ENCODE measurements around the gene MIF4GD. TPM values are rescaled to one million over a fixed set of nuclear protein-coding genes. Genes with fewer than 3 reads are reported as not detected.
"Not testable (repeated sequence)": the region's sequence is repeated elsewhere in the genome, so short reads cannot be mapped to it uniquely, and the experiment has no call there.

Gene MIF4GD
- total RNA-seq, 1 donor, result 19.9 TPM

GRCh38 chr17:75255954-75256698 lies 14.9 kb downstream of the MIF4GD start:
- not testable (repeated sequence) for H3K27me3 ChIP-seq (ENCODE audit: insufficient read depth, low read length); H3K4me3 ChIP-seq (ENCODE audit: low read length); H3K9me3 ChIP-seq (ENCODE audit: low read depth, low read length)
- peaks cover 46% of the 10 kb centered on the region for H3K4me1 ChIP-seq (ENCODE audit: insufficient read depth, low read length)

DNA sequence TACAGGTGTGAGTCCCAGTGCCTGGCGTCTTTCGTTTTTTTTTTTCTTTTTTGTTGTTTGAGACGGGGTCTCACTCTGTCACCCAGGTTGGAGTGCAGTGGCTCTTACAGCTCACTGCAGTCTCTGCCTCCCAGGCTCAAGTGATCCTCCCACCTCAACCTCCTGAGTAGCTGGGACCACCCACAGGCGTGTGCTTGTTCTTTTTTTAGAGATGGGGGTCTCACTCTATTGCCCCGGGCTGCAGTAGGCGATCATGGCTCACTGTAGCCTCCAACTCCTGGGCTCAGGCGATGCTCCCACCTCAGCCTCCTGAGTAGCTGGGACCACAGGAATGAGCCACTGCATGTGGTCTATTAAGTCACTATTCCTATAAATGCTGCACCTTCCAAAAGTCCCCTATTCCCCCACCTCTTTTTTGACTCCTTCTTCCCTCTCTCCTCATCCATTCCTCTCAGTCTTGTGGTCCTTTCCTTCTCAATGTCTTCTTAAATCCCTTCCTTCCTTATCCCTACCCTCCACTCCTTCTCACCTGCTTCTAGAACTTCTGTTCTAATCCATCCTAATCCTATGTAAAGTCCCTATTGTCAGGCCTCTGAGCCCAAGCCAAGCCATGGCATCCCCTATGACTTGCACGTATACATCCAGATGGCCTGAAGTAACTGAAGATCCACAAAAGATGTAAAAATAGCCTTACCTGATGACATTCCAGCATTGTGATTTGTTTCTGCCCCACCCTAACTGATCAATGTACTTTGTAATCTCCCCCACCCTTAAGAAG lies 18.8 kb downstream of the MIF4GD start:
- no peak overlapping the region for H3K4me3 ChIP-seq (ENCODE audit: low read length)
- no peaks in the 10 kb centered on the region for H3K27me3 ChIP-seq (ENCODE audit: insufficient read depth, low read length)
- peaks cover 37% of the 10 kb centered on the region for H3K4me1 ChIP-seq (ENCODE audit: insufficient read depth, low read length)

DNA sequence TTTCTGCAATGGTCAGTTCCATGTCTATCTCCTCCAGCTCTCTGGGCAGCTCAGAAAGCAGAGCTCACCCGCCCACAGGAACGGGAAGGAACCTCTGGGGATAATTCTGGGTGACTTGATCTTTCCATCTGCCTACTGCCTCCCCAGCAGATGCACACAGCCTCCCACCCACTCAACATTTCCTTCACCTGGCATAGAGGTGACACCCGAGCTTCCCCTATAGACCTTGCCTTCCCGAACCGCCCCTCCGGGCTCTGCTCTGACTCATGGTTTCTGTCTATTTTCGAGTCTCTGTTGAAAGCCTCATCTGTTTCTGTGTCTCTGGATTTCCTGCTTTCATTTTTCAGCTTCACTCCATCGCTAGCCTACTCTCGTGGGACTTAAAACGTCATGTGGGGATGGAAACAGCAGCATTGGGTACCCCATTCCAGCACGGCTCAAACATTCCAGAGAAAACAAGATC lies 21.0 kb downstream of the MIF4GD start:
- no peak overlapping the region for H3K4me3 ChIP-seq (ENCODE audit: low read length)
- H3K27me3 ChIP-seq (ENCODE audit: insufficient read depth, low read length), result no peaks in the 10 kb centered on the region
- H3K9me3 ChIP-seq (ENCODE audit: low read depth, low read length), result no peaks in the 10 kb centered on the region
- peaks cover 41% of the 10 kb centered on the region for H3K4me1 ChIP-seq (ENCODE audit: insufficient read depth, low read length)

More for the DNA sequence above, 18.8 kb downstream of the MIF4GD start:
- no peaks in the 10 kb centered on the region for H3K9me3 ChIP-seq (ENCODE audit: low read depth, low read length)

GRCh38 chr17:75249564-75249963 lies 21.5 kb downstream of the MIF4GD start:
- no peaks in the 10 kb centered on the region for H3K9me3 ChIP-seq (ENCODE audit: low read depth, low read length)
- peaks cover 46% of the 10 kb centered on the region for H3K4me1 ChIP-seq (ENCODE audit: insufficient read depth, low read length)
- no peak overlapping the region for H3K4me3 ChIP-seq (ENCODE audit: low read length)
- H3K27me3 ChIP-seq (ENCODE audit: insufficient read depth, low read length), result no peaks in the 10 kb centered on the region

DNA sequence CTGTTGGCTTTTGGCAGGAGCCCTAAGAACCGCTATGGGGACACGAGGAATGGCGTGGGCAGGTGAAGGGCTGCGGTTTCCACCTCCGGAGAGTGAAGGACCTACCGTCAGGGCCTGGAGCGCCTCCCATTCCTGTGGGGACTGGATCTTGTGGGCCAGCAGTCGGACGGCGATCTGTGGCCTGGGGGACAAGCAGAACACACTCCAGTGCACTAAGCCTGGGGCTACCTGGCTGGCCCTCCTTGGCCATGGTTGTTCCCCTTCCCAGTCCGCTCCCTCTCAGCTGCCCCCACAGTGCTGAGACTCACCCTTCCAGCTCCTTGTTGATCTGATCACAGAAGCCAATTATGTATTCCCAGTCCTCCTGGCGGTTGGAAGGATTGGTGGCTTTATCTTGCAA lies 24.6 kb downstream of the MIF4GD start:
- Histone ChIP-seq H3K9me3 (ENCODE audit: low read depth, low read length) (no peaks in the 10 kb centered on the region), H3K27me3 (ENCODE audit: insufficient read depth, low read length) (no peaks in the 10 kb centered on the region), H3K4me1 (ENCODE audit: insufficient read depth, low read length) (peaks cover 49% of the 10 kb centered on the region), H3K4me3 (ENCODE audit: low read length) (no peak overlapping the region)

GRCh38 chr17:75245011-75245410 lies 26.0 kb downstream of the MIF4GD start:
- H3K4me3 ChIP-seq (ENCODE audit: low read length), result no peak overlapping the region
- H3K9me3 ChIP-seq (ENCODE audit: low read depth, low read length), result no peaks in the 10 kb centered on the region
- H3K4me1 ChIP-seq (ENCODE audit: insufficient read depth, low read length), result peaks cover 35% of the 10 kb centered on the region
- no peaks in the 10 kb centered on the region for H3K27me3 ChIP-seq (ENCODE audit: insufficient read depth, low read length)

GRCh38 chr17:75244133-75244866 lies 26.7 kb downstream of the MIF4GD start:
- no peaks in the 10 kb centered on the region for H3K27me3 ChIP-seq (ENCODE audit: insufficient read depth, low read length)
- H3K4me3 ChIP-seq (ENCODE audit: low read length), result no peak overlapping the region
- H3K9me3 ChIP-seq (ENCODE audit: low read depth, low read length), result no peaks in the 10 kb centered on the region
- H3K4me1 ChIP-seq (ENCODE audit: insufficient read depth, low read length), result peaks cover 28% of the 10 kb centered on the region

- Histone ChIP-seq H3K4me1 (ENCODE audit: insufficient read depth, low read length) (peaks cover 27% of the 10 kb centered on the region), H3K9me3 (ENCODE audit: low read depth, low read length) (no peaks in the 10 kb centered on the region), H3K4me3 (ENCODE audit: low read length) (no peak overlapping the region), H3K27me3 (ENCODE audit: insufficient read depth, low read length) (no peaks in the 10 kb centered on the region)
Measured at GRCh38 chr17:75242461-75243042, 28.5 kb downstream of the MIF4GD start.

GRCh38 chr17:75241996-75242460 lies 29.0 kb downstream of the MIF4GD start:
- Histone ChIP-seq H3K27me3 (ENCODE audit: insufficient read depth, low read length) (no peaks in the 10 kb centered on the region), H3K4me1 (ENCODE audit: insufficient read depth, low read length) (peaks cover 27% of the 10 kb centered on the region), H3K4me3 (ENCODE audit: low read length) (no peak overlapping the region), H3K9me3 (ENCODE audit: low read depth, low read length) (no peaks in the 10 kb centered on the region)

DNA sequence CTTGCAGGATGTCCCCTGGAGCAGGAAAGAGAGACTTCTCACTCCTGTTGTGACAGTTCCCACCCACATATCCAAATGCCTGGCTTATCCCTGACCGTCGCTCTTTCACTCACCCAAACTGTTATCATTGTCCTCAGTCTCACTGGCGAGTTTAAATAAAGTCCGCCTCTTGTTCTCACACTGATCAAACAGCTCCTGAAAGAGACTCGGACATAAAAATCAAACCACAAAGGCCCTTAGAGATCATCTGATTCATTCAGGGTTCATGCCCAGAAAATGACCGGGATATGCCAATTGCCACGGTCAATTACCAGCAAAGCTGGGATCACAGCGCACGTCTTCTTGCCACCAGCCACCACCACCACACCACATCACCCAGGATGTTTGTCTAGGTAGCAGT lies 29.5 kb downstream of the MIF4GD start:
- Histone ChIP-seq H3K9me3 (ENCODE audit: low read depth, low read length) (no peaks in the 10 kb centered on the region), H3K27me3 (ENCODE audit: insufficient read depth, low read length) (no peaks in the 10 kb centered on the region), H3K4me3 (ENCODE audit: low read length) (no peak overlapping the region), H3K4me1 (ENCODE audit: insufficient read depth, low read length) (peaks cover 27% of the 10 kb centered on the region)

GRCh38 chr17:75241143-75241430 lies 29.9 kb downstream of the MIF4GD start:
- no peak overlapping the region for H3K4me3 ChIP-seq (ENCODE audit: low read length)
- no peaks in the 10 kb centered on the region for H3K27me3 ChIP-seq (ENCODE audit: insufficient read depth, low read length)
- peaks cover 27% of the 10 kb centered on the region for H3K4me1 ChIP-seq (ENCODE audit: insufficient read depth, low read length)
- no peaks in the 10 kb centered on the region for H3K9me3 ChIP-seq (ENCODE audit: low read depth, low read length)

- peaks cover 25% of the 10 kb centered on the region for H3K4me1 ChIP-seq (ENCODE audit: insufficient read depth, low read length)
- H3K9me3 ChIP-seq (ENCODE audit: low read depth, low read length), result no peaks in the 10 kb centered on the region
- H3K4me3 ChIP-seq (ENCODE audit: low read length), result no peak overlapping the region
- H3K27me3 ChIP-seq (ENCODE audit: insufficient read depth, low read length), result no peaks in the 10 kb centered on the region
Measured at GRCh38 chr17:75240394-75241142, 30.5 kb downstream of the MIF4GD start.

DNA sequence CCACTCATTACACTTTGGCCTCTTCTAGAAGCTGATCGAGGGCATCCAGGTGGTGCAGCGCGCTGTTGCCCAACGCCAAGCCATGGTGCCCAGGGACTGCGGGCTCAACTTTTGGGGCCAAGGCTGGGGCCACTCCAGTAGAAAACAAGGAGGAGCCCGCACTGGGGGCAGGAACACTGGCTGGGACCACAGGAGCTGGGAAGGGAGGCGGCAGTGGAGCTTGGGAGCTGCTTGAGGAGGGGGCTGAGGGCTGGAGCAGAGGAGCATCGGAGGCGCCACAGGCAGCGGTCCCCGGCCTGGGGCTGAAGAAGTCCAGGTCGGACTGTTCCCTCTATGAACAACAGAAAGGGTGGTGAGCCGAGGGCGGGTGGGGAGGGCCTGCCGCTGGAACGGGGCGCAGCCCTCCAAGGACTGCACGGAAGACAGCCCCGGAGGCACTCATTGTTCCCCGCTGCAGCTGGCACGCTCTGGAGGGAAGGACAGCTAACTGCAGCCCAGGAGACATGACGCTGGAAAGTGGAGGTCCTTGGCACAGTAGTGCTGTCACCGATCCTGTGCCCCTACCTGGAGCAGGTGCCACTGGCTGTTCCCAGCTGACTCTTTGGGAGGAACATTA lies 31.1 kb downstream of the MIF4GD start:
- Histone ChIP-seq H3K9me3 (ENCODE audit: low read depth, low read length) (no peaks in the 10 kb centered on the region), H3K27me3 (ENCODE audit: insufficient read depth, low read length) (no peaks in the 10 kb centered on the region), H3K4me3 (ENCODE audit: low read length) (no peak overlapping the region), H3K4me1 (ENCODE audit: insufficient read depth, low read length) (peaks cover 18% of the 10 kb centered on the region)

DNA sequence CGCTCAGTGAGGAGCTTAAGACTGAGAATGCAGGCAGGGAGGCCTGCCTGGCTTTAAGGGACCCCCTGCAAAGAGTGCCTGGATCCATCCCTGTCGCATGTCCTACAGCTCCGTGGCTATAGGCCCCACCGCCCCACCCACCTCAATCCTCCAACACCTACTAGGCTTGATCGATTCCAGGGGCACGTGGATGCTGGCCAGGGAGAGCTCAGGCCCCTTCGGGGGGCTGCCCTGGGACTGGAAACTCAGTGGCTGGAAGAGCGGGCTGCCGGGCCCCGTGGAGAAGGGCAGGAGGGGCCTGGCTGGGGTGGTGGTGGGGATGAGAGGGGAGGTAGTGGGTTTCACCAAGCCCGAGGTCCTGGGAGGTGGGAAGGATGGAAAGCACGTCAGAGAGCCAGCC lies 31.8 kb downstream of the MIF4GD start:
- Histone ChIP-seq H3K9me3 (ENCODE audit: low read depth, low read length) (no peaks in the 10 kb centered on the region), H3K4me1 (ENCODE audit: insufficient read depth, low read length) (peaks cover 11% of the 10 kb centered on the region), H3K27me3 (ENCODE audit: insufficient read depth, low read length) (no peaks in the 10 kb centered on the region), H3K4me3 (ENCODE audit: low read length) (no peak overlapping the region)
